Neuronal stem cell (in vitro differentiated cells): ENCODE measurements around the gene R3HCC1L.
"Not testable (repeated sequence)": the region's sequence is repeated elsewhere in the genome, so short reads cannot be mapped to it uniquely, and the experiment has no call there.

Source experiments
- DNase-seq: peaks from one replicate; pipeline ENCODE4 v3.0.0-alpha.2; 2013; ENCODE audit warnings: low spot score
- H2AFZ ChIP-seq: one replicate; pipeline ENCODE4 v1.6.1; 2013; ENCODE audit warnings: mild to moderate bottlenecking, low read length, inconsistent platforms
- H2AK5ac ChIP-seq: 2 replicates; pipeline ENCODE4 v1.6.1; 2013; ENCODE audit warnings: low read depth, mild to moderate bottlenecking, inconsistent platforms, low read length, moderate library complexity, mixed read lengths
- H2BK120ac ChIP-seq: 2 replicates; pipeline ENCODE4 v1.6.1; 2013; ENCODE audit warnings: low read depth, mild to moderate bottlenecking, inconsistent platforms, low read length, moderate library complexity, mixed read lengths
- H2BK12ac ChIP-seq: one replicate; pipeline ENCODE4 v1.6.1; 2013; ENCODE audit warnings: low read length, inconsistent platforms
- H2BK15ac ChIP-seq: 2 replicates; pipeline ENCODE4 v1.6.1; 2013; ENCODE audit warnings: mild to moderate bottlenecking, low read length, inconsistent platforms, mixed read lengths
- H2BK5ac ChIP-seq: one replicate; pipeline ENCODE4 v1.6.1; 2013; ENCODE audit warnings: inconsistent platforms, mild to moderate bottlenecking, low read length, moderate library complexity
- H3K14ac ChIP-seq: one replicate; pipeline ENCODE4 v1.6.1; 2013; ENCODE audit warnings: low read length, inconsistent platforms
- H3K18ac ChIP-seq: 2 replicates; pipeline ENCODE4 v1.6.1; 2013; ENCODE audit warnings: low read length, inconsistent platforms
- H3K23ac ChIP-seq: 2 replicates; pipeline ENCODE4 v1.6.1; 2013; ENCODE audit warnings: low read depth, mild to moderate bottlenecking, mixed read lengths, low read length, inconsistent platforms; ENCODE audit not compliant: poor library complexity
- H3K27ac ChIP-seq: replicated peaks from 3 replicates; pipeline ENCODE4 v1.5.1; 2013; ENCODE audit warnings: low read length, inconsistent platforms
- H3K27me3 ChIP-seq, 3 experiments: 2 replicates each; pipeline ENCODE4 v1.6.1; 2013; ENCODE audit warnings: low read length in 3 of 3, mild to moderate bottlenecking in 2 of 3, inconsistent platforms in 1 of 3, low read depth in 1 of 3, mixed read lengths in 1 of 3, moderate library complexity in 1 of 3; ENCODE audit not compliant: control insufficient read depth in 3 of 3, insufficient read depth in 3 of 3
- H3K36me3 ChIP-seq, 2 donors: replicated peaks in 1 of 2; 2 replicates each; pipeline ENCODE4 v1.6.1; 2013; ENCODE audit warnings: low read length in 2 of 2; ENCODE audit not compliant: control insufficient read depth in 2 of 2, insufficient read depth in 2 of 2
- H3K4ac ChIP-seq: 2 replicates; pipeline ENCODE4 v1.6.1; 2013; ENCODE audit warnings: inconsistent platforms, mild to moderate bottlenecking, low read length, moderate library complexity
- H3K4me1 ChIP-seq, 2 donors: 1 replicate in 1 of 2; 2 replicates in 1 of 2; pipeline ENCODE4 v1.6.1; 2013; ENCODE audit warnings: low read length in 2 of 2, low read depth in 1 of 2; ENCODE audit not compliant: control insufficient read depth in 2 of 2, insufficient read depth in 1 of 2
- H3K4me2 ChIP-seq: one replicate; pipeline ENCODE4 v1.6.1; 2013; ENCODE audit warnings: mild to moderate bottlenecking, low read length, inconsistent platforms; ENCODE audit not compliant: insufficient read depth, poor library complexity, severe bottlenecking
- H3K4me3 ChIP-seq, 2 donors: 2 replicates each; pipeline ENCODE4 v1.5.1; 2013; ENCODE audit warnings: low read length in 2 of 2, mild to moderate bottlenecking in 2 of 2, inconsistent platforms in 1 of 2, moderate library complexity in 1 of 2
- H3K79me1 ChIP-seq: one replicate; pipeline ENCODE4 v1.6.1; 2013; ENCODE audit warnings: low read depth, mild to moderate bottlenecking, inconsistent platforms, low read length, moderate library complexity
- H3K9ac ChIP-seq: one replicate; pipeline ENCODE4 v1.6.1; 2013; ENCODE audit warnings: mild to moderate bottlenecking, low read depth, low read length, inconsistent platforms; ENCODE audit not compliant: poor library complexity
- H3K9me3 ChIP-seq, 2 donors: replicated peaks in 1 of 2; 2 replicates each; pipeline versions ENCODE3 to v1.6.1; 2013; ENCODE audit warnings: low read length in 2 of 2, mild to moderate bottlenecking in 2 of 2, inconsistent platforms in 1 of 2, low read depth in 1 of 2, mixed read lengths in 1 of 2, moderate library complexity in 1 of 2; ENCODE audit not compliant: control insufficient read depth in 2 of 2, insufficient read depth in 1 of 2
- H4K8ac ChIP-seq: one replicate; pipeline ENCODE4 v1.6.1; 2013; ENCODE audit warnings: low read depth, mild to moderate bottlenecking, inconsistent platforms, low read length, moderate library complexity
- H4K91ac ChIP-seq: one replicate; pipeline ENCODE4 v1.6.1; 2013; ENCODE audit warnings: low read length, low read depth, mild to moderate bottlenecking, inconsistent platforms; ENCODE audit not compliant: poor library complexity
- WGBS, 2 donors: extraction: QIAGEN DNeasy Blood & Tissue Kit; methylation state at CpG; one replicate each; pipeline ENCODE4 v1.1.7; 2013; ENCODE audit warnings: missing lambda C conversion rate in 2 of 2, mixed read lengths in 1 of 2; ENCODE audit not compliant: insufficient read length in 2 of 2, insufficient replicate concordance in 1 of 2; ENCODE audit errors: extremely low coverage in 2 of 2; 5-methylcytosine and 5-hydroxymethylcytosine counted together

Gene R3HCC1L

DNA sequence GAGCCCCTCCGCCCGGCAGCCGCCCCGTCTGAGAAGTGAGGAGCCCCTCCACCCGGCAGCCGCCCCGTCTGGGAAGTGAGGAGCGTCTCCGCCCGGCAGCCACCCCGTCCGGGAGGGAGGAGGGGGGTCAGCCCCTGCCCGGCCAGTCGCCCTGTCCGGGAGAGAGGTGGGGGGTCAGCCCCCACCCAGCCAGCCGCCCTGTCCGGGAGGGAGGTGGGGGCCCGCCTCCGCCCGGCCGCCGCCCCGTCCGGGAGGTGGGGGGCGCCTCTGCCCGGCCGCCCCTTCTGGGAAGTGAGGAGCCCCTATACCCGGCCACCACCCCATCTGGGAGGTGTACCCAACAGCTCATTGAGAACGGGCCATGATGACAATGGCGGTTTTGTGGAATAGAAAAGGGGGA is 18.3 kb downstream of the R3HCC1L start:
- not testable (repeated sequence) for H3K27me3 ChIP-seq, H3K4me1 ChIP-seq, H3K4me3 ChIP-seq, H3K4ac ChIP-seq, H3K4me2 ChIP-seq, H2BK120ac ChIP-seq, H2BK5ac ChIP-seq, H3K18ac ChIP-seq, H3K79me1 ChIP-seq, H4K8ac ChIP-seq, H2BK12ac ChIP-seq, H3K23ac ChIP-seq, H3K14ac ChIP-seq, H2BK15ac ChIP-seq, H3K27ac ChIP-seq, DNase-seq, H2AK5ac ChIP-seq, H3K9ac ChIP-seq, H4K91ac ChIP-seq, H2AFZ ChIP-seq
- WGBS, 2 donors, result no CpG with 5 or more reads among the region's 30 CpGs
- peaks cover 8 to 33% of the 10 kb centered on the region in 2 donors for H3K9me3 ChIP-seq
- peaks cover 2 to 27% of the 10 kb centered on the region in 2 donors for H3K36me3 ChIP-seq

DNA sequence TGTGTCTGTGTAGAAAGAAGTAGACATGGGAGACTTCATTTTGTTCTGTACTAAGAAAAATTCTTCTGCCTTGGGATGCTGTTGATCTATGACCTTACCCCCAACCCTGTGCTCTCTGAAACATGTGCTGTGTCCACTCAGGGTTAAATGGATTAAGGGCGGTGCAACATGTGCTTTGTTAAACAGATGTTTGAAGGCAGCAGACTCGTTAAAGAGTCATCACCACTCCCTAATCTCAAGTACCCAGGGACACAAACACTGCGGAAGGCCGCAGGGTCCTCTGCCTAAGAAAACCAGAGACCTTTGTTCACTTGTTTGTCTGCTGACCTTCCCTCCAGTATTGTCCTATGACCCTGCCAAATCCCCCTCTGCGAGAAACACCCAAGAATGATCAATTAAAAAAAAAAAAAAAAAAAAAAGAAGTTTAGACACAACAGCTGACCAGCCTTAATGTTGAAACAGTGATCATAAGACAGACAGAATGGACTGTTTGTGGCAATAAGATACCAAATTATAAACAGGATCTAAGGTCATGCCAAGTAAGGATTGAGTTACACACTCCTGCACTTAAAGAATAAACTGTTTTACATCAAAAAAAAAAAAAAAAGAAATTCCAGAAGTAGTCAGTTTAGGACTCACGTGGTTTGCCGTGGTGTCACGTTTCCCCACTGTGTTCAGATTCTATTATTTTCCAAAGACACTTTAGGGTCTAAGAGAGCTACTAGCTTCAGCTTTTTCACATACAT is 18.9 kb downstream of the R3HCC1L start:
- not testable (repeated sequence) for H2BK12ac ChIP-seq

DNA sequence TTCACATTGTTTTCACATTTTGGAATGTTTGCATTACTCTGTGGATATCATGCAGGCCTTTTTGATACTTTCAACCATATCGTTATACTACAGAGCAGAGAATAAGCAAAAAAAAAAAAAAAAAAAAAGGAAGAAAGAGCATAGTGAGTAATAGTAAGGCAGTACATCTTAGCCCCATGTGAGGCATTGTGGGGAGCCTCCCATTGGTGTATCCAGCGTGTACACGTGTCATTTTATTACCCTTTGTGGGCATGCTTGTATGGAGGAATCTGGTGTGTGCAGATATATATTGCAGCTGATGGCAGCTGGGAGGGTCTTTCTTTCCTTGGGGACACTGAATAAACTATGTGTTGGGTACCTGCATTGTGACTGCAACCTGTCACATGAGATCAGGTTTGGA is 19.6 kb downstream of the R3HCC1L start:
- H4K91ac ChIP-seq, result no peak overlapping the region
- H2BK5ac ChIP-seq, result no peak overlapping the region
- no peak overlapping the region for H2BK15ac ChIP-seq
- H3K4me3 ChIP-seq, result no peak overlapping the region
- no peak overlapping the region for H3K27ac ChIP-seq
- H3K9me3 ChIP-seq, result peaks cover 6 to 26% of the 10 kb centered on the region in 2 donors
- H3K4me2 ChIP-seq, result no peak overlapping the region
- no peak overlapping the region for H3K9ac ChIP-seq
- no peak overlapping the region for H2BK12ac ChIP-seq
- no peak overlapping the region for H3K14ac ChIP-seq
- H2AK5ac ChIP-seq, result no peak overlapping the region
- H3K18ac ChIP-seq, result no peak overlapping the region
- DNase-seq, result no peak
- no peaks in the 10 kb centered on the region for H3K27me3 ChIP-seq
- no peak overlapping the region for H3K4ac ChIP-seq
- no CpG with 5 or more reads among the region's 3 CpGs for WGBS, 2 donors
- H3K23ac ChIP-seq, result no peak overlapping the region
- peaks cover 3 to 4% of the 10 kb centered on the region in 2 donors for H3K4me1 ChIP-seq
- no peak overlapping the region for H4K8ac ChIP-seq
- H3K79me1 ChIP-seq, result peaks cover 1% of the 10 kb centered on the region
- no peak overlapping the region for H2BK120ac ChIP-seq
- H2AFZ ChIP-seq, result no peak overlapping the region
- H3K36me3 ChIP-seq, result peaks cover 2 to 28% of the 10 kb centered on the region in 2 donors

More for the DNA sequence above, 18.9 kb downstream of the R3HCC1L start:
- not testable (repeated sequence) for H3K27me3 ChIP-seq, H4K91ac ChIP-seq, H4K8ac ChIP-seq, H2BK15ac ChIP-seq, H3K4me3 ChIP-seq, H3K4me1 ChIP-seq, H3K27ac ChIP-seq, H3K23ac ChIP-seq, DNase-seq, H3K4ac ChIP-seq, H3K18ac ChIP-seq, H3K79me1 ChIP-seq, H2AFZ ChIP-seq, H3K9ac ChIP-seq, H2BK5ac ChIP-seq, H2BK120ac ChIP-seq, H3K14ac ChIP-seq, H2AK5ac ChIP-seq, H3K4me2 ChIP-seq
- WGBS, 2 donors, result no CpG with 5 or more reads among the region's 8 CpGs
- peaks cover 8 to 33% of the 10 kb centered on the region in 2 donors for H3K9me3 ChIP-seq
- H3K36me3 ChIP-seq, result peaks cover 2 to 28% of the 10 kb centered on the region in 2 donors

GRCh38 chr10:98158576-98158975 is 24.1 kb downstream of the R3HCC1L start:
- H3K27ac ChIP-seq, result no peak overlapping the region
- H4K8ac ChIP-seq, result no peak overlapping the region
- no peak overlapping the region for H2AK5ac ChIP-seq
- H3K4ac ChIP-seq, result no peak overlapping the region
- peaks cover 3 to 36% of the 10 kb centered on the region in 2 donors for H3K36me3 ChIP-seq
- H3K23ac ChIP-seq, result no peak overlapping the region
- no peak overlapping the region for H3K18ac ChIP-seq
- H3K4me1 ChIP-seq, result peaks cover 3 to 4% of the 10 kb centered on the region in 2 donors
- peaks cover 2% of the 10 kb centered on the region for H3K79me1 ChIP-seq
- H2BK5ac ChIP-seq, result no peak overlapping the region
- H3K9ac ChIP-seq, result no peak overlapping the region
- DNase-seq, result no peak
- no peak overlapping the region for H2AFZ ChIP-seq
- no peak overlapping the region for H2BK120ac ChIP-seq
- no peak overlapping the region for H3K4me2 ChIP-seq
- WGBS, 2 donors, result no CpG with 5 or more reads among the region's 1 CpG
- peaks cover 0 to 2% of the 10 kb centered on the region in 2 donors for H3K9me3 ChIP-seq
- no peak overlapping the region for H4K91ac ChIP-seq
- no peak overlapping the region for H2BK15ac ChIP-seq
- no peak overlapping the region for H3K14ac ChIP-seq
- H3K4me3 ChIP-seq, result no peak overlapping the region
- H2BK12ac ChIP-seq, result no peak overlapping the region
- H3K27me3 ChIP-seq, result no peaks in the 10 kb centered on the region
